ENCODE results near the gene HYLS1. TPM values are rescaled to one million over a fixed set of nuclear protein-coding genes. Genes with fewer than 3 reads are reported as not detected.

Gene HYLS1
- total and polyA plus RNA-seq, 10 of the 15 experiments (the other 5 are each of a cell fraction or from before 2014, with no cell fraction given) = 11.7 to 35.1 (median 17.6) TPM

DNA sequence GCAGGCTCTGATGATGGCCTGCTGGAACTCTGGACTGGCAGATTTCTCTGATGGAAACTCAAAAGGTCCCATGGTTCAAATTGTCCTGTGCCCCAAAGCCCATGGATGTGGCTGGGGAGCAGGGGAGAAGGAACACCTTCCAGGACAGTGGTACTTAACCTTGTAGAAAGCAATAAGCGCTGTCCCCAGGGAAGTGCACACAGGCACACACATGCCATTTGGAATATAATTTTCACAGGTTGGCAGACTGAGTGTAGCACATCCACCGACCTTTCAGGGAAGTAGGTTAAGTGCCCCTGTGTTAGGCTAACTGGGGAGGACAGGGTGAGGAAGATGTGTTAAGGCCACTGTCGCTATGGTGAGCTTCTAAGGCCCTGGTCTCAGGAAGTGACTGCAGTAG lies 34.7 kb downstream of the HYLS1 start (continued):
- TF ChIP-seq BHLHE40 (IDR thresholded peaks at IDR 0.05; ENCODE audit: borderline replicate concordance in 1 of 2, low read depth in 2 of 2, low read length in 1 of 2) (no peak), TBL1XR1 (IDR thresholded peaks at IDR 0.05; ENCODE audit: low read depth, low read length) (no peak), MXI1 (IDR thresholded peaks at IDR 0.05; ENCODE audit: low read depth, low read length) (no peak)
- TF ChIP-seq, protein P1, sequence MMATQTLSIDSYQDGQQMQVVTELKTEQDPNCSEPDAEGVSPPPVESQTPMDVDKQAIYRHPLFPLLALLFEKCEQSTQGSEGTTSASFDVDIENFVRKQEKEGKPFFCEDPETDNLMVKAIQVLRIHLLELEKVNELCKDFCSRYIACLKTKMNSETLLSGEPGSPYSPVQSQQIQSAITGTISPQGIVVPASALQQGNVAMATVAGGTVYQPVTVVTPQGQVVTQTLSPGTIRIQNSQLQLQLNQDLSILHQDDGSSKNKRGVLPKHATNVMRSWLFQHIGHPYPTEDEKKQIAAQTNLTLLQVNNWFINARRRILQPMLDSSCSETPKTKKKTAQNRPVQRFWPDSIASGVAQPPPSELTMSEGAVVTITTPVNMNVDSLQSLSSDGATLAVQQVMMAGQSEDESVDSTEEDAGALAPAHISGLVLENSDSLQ (IDR thresholded peaks at IDR 0.05) = no peak

DNA sequence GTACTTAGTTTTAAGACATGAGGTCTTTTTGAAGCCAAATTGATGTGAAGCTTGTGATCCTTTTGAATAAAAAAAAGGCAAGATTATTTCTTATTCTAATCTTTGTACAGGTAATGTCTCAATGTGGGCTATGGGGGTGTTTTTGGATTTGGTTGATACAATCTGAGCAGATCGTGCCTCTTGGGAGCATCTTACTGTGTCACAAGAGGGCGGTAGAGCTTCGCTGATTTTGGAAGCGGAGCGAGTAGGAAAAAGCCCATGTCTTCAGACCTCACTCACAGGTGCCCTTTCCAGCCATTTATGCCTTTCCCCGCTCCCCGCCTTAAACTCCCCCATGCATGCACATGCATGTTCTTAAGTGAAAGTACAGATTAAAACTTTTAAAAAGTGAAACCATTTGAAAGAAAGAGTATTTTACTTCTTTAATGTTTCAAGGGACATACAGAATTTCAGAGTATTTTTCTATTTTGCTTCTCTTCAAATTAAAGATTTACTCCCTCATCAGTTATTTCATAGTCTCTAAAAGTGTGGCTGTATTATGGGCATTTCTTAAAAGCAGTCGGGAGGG lies 35.6 kb downstream of the HYLS1 start:
- TF ChIP-seq, protein P2, sequence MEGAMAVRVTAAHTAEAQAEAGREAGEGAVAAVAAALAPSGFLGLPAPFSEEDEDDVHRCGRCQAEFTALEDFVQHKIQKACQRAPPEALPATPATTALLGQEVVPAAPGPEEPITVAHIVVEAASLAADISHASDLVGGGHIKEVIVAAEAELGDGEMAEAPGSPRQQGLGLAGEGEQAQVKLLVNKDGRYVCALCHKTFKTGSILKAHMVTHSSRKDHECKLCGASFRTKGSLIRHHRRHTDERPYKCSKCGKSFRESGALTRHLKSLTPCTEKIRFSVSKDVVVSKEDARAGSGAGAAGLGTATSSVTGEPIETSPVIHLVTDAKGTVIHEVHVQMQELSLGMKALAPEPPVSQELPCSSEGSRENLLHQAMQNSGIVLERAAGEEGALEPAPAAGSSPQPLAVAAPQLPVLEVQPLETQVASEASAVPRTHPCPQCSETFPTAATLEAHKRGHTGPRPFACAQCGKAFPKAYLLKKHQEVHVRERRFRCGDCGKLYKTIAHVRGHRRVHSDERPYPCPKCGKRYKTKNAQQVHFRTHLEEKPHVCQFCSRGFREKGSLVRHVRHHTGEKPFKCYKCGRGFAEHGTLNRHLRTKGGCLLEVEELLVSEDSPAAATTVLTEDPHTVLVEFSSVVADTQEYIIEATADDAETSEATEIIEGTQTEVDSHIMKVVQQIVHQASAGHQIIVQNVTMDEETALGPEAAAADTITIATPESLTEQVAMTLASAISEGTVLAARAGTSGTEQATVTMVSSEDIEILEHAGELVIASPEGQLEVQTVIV (IDR thresholded peaks at IDR 0.05; ENCODE audit: borderline replicate concordance, partially characterized antibody) = no peak
- TF ChIP-seq MEF2A (IDR thresholded peaks at IDR 0.05; ENCODE audit: insufficient read depth, low read depth, low read length) (no peak), IRF4 (IDR thresholded peaks at IDR 0.05; ENCODE audit: low read depth, low read length) (0 out of 2 replicates have a peak, but pooled peaks have one; percentile 30), YY1 (IDR thresholded peaks at IDR 0.05; ENCODE audit: low read depth, low read length) (peak; percentile 67; the same call in 1 of the 2 replicates), CBX5 (IDR thresholded peaks at IDR 0.05; ENCODE audit: low read depth) (no peak), RAD21 (IDR thresholded peaks at IDR 0.05; ENCODE audit: insufficient read depth, low read depth, low read length) (peak; percentile 89), SMC3 (IDR thresholded peaks at IDR 0.05; ENCODE audit: borderline replicate concordance, low read length) (peak; percentile 93), MEF2B (IDR thresholded peaks at IDR 0.05; ENCODE audit: partially characterized antibody, poor library complexity, severe bottlenecking) (peak; percentile 60)
- TF ChIP-seq, protein P3, sequence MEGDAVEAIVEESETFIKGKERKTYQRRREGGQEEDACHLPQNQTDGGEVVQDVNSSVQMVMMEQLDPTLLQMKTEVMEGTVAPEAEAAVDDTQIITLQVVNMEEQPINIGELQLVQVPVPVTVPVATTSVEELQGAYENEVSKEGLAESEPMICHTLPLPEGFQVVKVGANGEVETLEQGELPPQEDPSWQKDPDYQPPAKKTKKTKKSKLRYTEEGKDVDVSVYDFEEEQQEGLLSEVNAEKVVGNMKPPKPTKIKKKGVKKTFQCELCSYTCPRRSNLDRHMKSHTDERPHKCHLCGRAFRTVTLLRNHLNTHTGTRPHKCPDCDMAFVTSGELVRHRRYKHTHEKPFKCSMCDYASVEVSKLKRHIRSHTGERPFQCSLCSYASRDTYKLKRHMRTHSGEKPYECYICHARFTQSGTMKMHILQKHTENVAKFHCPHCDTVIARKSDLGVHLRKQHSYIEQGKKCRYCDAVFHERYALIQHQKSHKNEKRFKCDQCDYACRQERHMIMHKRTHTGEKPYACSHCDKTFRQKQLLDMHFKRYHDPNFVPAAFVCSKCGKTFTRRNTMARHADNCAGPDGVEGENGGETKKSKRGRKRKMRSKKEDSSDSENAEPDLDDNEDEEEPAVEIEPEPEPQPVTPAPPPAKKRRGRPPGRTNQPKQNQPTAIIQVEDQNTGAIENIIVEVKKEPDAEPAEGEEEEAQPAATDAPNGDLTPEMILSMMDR (IDR thresholded peaks at IDR 0.05 in 2 of 3, conservative IDR thresholded peaks at IDR 0.05 in 1 of 3; ENCODE audit: control insufficient read depth in 2 of 3, extremely low read depth in 1 of 3, insufficient read depth in 1 of 3, low read depth in 3 of 3, low read length in 3 of 3) = peak; percentile 83 to 89 (median 85)
- in situ Hi-C loops (cut with MboI) = loop anchor here (5.0 kb wide), 1 partner anchor 269 kb away; no protein-coding TSS in a partner anchor
- FAIRE-seq (peak; percentile 81), DNase-seq (ENCODE audit: low read depth, low spot score) (peak; percentile 37), ATAC-seq (peak; percentile 97)
- Histone ChIP-seq H3K27ac (ENCODE audit: control insufficient read depth, insufficient read depth) (no peak overlapping the region), H3K4me3 (no peak overlapping the region), H3K9ac (ENCODE audit: control insufficient read depth, insufficient read depth, low read length) (no peak overlapping the region), H3K9me3 (replicated peaks; ENCODE audit: control insufficient read depth, insufficient read depth, low read length) (no peaks in the 10 kb centered on the region), H3K36me3 (ENCODE audit: control insufficient read depth in 2 of 2, insufficient read depth in 2 of 2, low read length in 1 of 2) (no peaks in the 10 kb centered on the region), H4K20me1 (ENCODE audit: control insufficient read depth, insufficient read depth) (no peaks in the 10 kb centered on the region), H3K4me2 (ENCODE audit: control insufficient read depth, insufficient read depth) (no peak overlapping the region), H3K4me1 (ENCODE audit: control insufficient read depth, insufficient read depth, low read length) (no peaks in the 10 kb centered on the region), H3K27me3 (replicated peaks in 1 of 2; ENCODE audit: control insufficient read depth in 2 of 2, insufficient read depth in 2 of 2, low read length in 1 of 2) (no peaks in the 10 kb centered on the region), H2AFZ (ENCODE audit: control insufficient read depth, low read depth, low read length) (no peak overlapping the region), H3K79me2 (ENCODE audit: control insufficient read depth, insufficient read depth, low read length) (no peaks in the 10 kb centered on the region)
- ChIA-PET RAD21 (ENCODE audit: unreplicated experiment) (interaction anchor here (2.0 to 3.7 kb wide), 2 partner anchors 266 to 270 kb away, joined by 6 to 27 read pairs; no protein-coding TSS in a partner anchor), SMC1A (ENCODE audit: uncharacterized antibody, unreplicated experiment) (interaction anchor here (0.6 to 6.3 kb wide), 6 partner anchors 24 to 272 kb away, joined by 3 to 61 read pairs (median 4); no protein-coding TSS in a partner anchor), CTCF (interaction anchor here (0.7 to 5.9 kb wide), 12 partner anchors 12 to 558 kb away, joined by 3 to 120 read pairs (median 4); partner anchors contain the start of gene PUS3), POLR2A (interaction anchor here (0.6 kb wide), 1 partner anchor 164 kb away, joined by 3 read pairs; no protein-coding TSS in a partner anchor)
- intact Hi-C loops (cut with micrococcal nuclease; ENCODE audit: unreplicated experiment) = loop anchor here (1.0 to 10.0 kb wide), 4 partner anchors 139 to 392 kb away; partner anchors contain the start of gene CDON
- under 1% methylated on average over 8 of the region's 8 CpGs for WGBS (ENCODE audit: insufficient coverage, insufficient replicate concordance, low lambda C conversion rate, missing lambda C conversion rate)
- no TSS peak for BruUV-seq (replicated peaks)
